Astrocyte (in vitro differentiated cells and primary cell): ENCODE measurements around the gene TPO.

Experiments
- EZH2 ChIP-seq: IDR thresholded peaks from 2 replicates; pipeline ENCODE4 v1.6.1; 2012; ENCODE audit warnings: mild to moderate bottlenecking, low read length, inconsistent platforms; ENCODE audit not compliant: insufficient read depth
- TF ChIP-seq, protein P1 (sequence below): IDR thresholded peaks from 2 replicates; pipeline ENCODE4 v1.5.1; 2011; ENCODE audit warnings: low read depth, mild to moderate bottlenecking, inconsistent platforms, low read length, moderate library complexity; ENCODE audit not compliant: insufficient read depth

DNA sequence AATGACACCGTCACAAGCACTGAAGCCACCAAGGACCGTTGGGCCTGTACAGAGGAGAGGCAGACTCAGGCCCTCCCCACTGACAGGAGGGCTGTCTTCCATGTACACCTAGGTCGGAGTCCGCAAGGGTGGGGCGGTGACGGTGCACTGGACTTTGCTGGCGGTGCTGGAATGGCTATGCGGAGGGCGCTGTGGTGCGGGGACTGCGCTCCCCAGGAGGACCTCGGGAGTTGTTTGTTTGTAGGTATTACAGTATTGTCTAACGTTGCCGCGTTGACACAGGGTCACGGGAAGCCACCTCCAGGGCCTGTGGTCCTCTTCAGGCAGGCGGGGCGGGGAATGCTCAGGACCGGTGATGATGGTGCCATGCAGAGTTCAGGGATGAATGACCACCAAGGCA, 126.2 kb downstream of the TPO start:
- TF ChIP-seq EZH2 = no peak
- TF ChIP-seq, protein P1, sequence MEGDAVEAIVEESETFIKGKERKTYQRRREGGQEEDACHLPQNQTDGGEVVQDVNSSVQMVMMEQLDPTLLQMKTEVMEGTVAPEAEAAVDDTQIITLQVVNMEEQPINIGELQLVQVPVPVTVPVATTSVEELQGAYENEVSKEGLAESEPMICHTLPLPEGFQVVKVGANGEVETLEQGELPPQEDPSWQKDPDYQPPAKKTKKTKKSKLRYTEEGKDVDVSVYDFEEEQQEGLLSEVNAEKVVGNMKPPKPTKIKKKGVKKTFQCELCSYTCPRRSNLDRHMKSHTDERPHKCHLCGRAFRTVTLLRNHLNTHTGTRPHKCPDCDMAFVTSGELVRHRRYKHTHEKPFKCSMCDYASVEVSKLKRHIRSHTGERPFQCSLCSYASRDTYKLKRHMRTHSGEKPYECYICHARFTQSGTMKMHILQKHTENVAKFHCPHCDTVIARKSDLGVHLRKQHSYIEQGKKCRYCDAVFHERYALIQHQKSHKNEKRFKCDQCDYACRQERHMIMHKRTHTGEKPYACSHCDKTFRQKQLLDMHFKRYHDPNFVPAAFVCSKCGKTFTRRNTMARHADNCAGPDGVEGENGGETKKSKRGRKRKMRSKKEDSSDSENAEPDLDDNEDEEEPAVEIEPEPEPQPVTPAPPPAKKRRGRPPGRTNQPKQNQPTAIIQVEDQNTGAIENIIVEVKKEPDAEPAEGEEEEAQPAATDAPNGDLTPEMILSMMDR = no peak
